ENCODE results near the gene GCHFR. TPM values are rescaled to one million over a fixed set of nuclear protein-coding genes. Genes with fewer than 3 reads are reported as not detected.

GCHFR gene
- total and polyA plus RNA-seq, 2 donors from 2014 or later: 15.4 to 145 TPM

DNA sequence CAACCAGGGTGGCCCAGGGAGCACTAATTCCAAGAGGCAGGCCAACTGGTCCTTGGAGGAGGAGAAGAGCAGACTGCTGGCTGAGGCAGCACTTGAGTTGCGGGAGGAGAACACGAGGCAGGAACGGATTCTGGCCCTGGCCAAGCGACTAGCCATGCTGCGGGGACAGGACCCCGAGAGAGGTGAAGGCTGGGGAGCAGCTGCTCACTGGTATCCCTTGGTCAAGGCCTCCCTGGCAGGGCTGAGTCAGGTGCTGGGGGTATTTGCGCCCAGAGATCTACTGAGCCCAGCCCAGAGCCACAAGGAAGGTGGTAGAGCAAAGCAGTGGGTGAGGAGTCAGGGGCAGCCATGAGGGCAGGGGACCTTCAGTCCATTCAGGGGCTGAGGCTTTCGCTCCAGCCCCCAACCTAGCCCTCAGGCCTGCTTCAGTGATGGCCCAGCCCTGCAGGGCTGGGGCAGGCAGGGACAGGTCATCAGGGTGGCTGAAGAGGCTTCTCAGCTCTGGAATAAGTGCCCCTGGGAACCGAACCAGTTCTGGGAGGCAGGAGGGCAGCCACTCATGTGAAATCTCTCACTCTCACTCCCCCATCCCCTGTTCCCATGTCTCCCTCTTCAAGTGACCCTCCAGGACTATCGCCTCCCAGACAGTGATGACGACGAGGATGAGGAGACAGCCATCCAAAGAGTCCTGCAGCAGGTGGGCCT is 49.0 kb downstream of the GCHFR start:
- H3K4me3 ChIP-seq (ENCODE audit: low read length in 3 of 3): no peak overlapping the region
- H3K9me3 ChIP-seq (ENCODE audit: control insufficient read depth in 2 of 3, insufficient read depth in 1 of 3, low read length in 3 of 3): no peaks in the 10 kb centered on the region
- FAIRE-seq: no peak
- no peak overlapping the region for H3K9ac ChIP-seq (ENCODE audit: low read length in 3 of 3)
- TF ChIP-seq CTCF (IDR thresholded peaks at IDR 0.05; ENCODE audit: borderline replicate concordance, extremely low read depth, insufficient read depth): no peak
- H3K27me3 ChIP-seq (ENCODE audit: control insufficient read depth, insufficient read depth, low read length): no peaks in the 10 kb centered on the region
- DNase-seq: no peak
- intact Hi-C loops (cut with DNase I): no loop called here
- H3K27ac ChIP-seq (ENCODE audit: low read depth in 2 of 2, low read length in 2 of 2): no peak overlapping the region
- H3K36me3 ChIP-seq (ENCODE audit: control insufficient read depth in 2 of 3, insufficient read depth in 3 of 3, low read length in 3 of 3): peaks cover 3 to 12% (median 10%) of the 10 kb centered on the region in 3 donors
- peaks cover 0 to 15% (median 9%) of the 10 kb centered on the region in 3 donors for H3K4me1 ChIP-seq (ENCODE audit: control insufficient read depth in 2 of 3, insufficient read depth in 2 of 3, low read depth in 1 of 3, low read length in 3 of 3)

DNA sequence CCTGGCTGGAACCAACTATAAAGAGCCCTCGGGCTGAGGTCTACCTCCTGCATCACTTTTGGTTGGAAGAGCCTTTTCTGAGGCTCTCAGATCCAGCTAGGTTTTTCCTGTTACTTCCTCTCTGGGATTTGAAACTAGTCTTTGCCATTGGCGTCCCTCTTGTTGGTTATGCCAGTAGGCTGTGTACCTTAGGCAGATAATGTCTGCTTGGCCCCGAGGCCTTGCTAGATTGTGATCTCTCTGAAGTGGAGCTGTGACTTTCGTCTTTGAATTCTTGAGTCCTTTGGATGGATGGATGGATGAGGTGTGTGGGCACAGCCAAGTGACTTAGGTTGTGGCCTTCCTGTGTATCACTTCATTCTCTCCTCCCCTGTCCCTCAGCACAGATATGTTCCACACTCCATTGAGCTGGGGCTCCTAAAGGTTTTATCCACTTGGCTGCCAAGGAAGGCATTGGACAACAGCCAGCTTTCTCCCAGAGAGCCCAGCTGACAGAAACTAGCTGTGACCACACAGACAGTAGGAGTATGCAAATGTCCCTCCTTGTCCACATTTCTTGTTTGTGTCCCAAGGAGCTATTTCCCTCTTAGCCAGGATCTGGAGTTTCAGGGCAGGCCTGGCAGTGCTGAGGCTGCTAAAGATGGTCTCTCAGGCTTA is 51.3 kb downstream of the GCHFR start:
- no peaks in the 10 kb centered on the region for H3K9me3 ChIP-seq (ENCODE audit: control insufficient read depth in 2 of 3, insufficient read depth in 1 of 3, low read length in 3 of 3)
- no peak overlapping the region for H3K4me3 ChIP-seq (ENCODE audit: low read length in 3 of 3)
- DNase-seq (peak in 2 of 5 donors; percentile 43 to 69), FAIRE-seq (no peak)
- TF ChIP-seq CTCF (IDR thresholded peaks at IDR 0.05; ENCODE audit: borderline replicate concordance, extremely low read depth, insufficient read depth): no peak
- peak overlapping the region in 1 of 2 donors; percentile 53 for H3K27ac ChIP-seq (ENCODE audit: low read depth in 2 of 2, low read length in 2 of 2)
- no peaks in the 10 kb centered on the region for H3K27me3 ChIP-seq (ENCODE audit: control insufficient read depth, insufficient read depth, low read length)
- H3K9ac ChIP-seq (ENCODE audit: low read length in 3 of 3): no peak overlapping the region
- H3K4me1 ChIP-seq (ENCODE audit: control insufficient read depth in 2 of 3, insufficient read depth in 2 of 3, low read depth in 1 of 3, low read length in 3 of 3): peaks cover 0 to 4% (median 0%) of the 10 kb centered on the region in 3 donors
- intact Hi-C loops (cut with DNase I): no loop called here
- peaks cover 3 to 12% (median 10%) of the 10 kb centered on the region in 3 donors for H3K36me3 ChIP-seq (ENCODE audit: control insufficient read depth in 2 of 3, insufficient read depth in 3 of 3, low read length in 3 of 3)

Other genes with a start within 250 kb of the GCHFR start
- 34.4 TPM for gene CCDC32, start 199.0 kb upstream of the GCHFR start, total RNA-seq
- gene CCDC32, start 199.0 kb upstream of the GCHFR start, polyA plus RNA-seq (ENCODE audit: insufficient read depth, low read depth, low replicate concordance): 35.9 TPM
- gene RPUSD2, start 194.8 kb upstream of the GCHFR start, total RNA-seq: 9.8 TPM
- gene RPUSD2, start 194.8 kb upstream of the GCHFR start, polyA plus RNA-seq (ENCODE audit: insufficient read depth, low read depth, low replicate concordance): 12.7 TPM
- 1.1 TPM for gene KNL1, start 169.8 kb upstream of the GCHFR start, total RNA-seq
- gene KNL1, start 169.8 kb upstream of the GCHFR start, polyA plus RNA-seq (ENCODE audit: insufficient read depth, low read depth, low replicate concordance): 2.5 TPM
- 1.1 TPM for gene RAD51, start 68.9 kb upstream of the GCHFR start, total RNA-seq
- not detected for gene RAD51, start 68.9 kb upstream of the GCHFR start, polyA plus RNA-seq (ENCODE audit: insufficient read depth, low read depth, low replicate concordance)
- gene RMDN3, start 8.8 kb upstream of the GCHFR start, total RNA-seq: 38.2 TPM
- 34.9 TPM for gene RMDN3, start 8.8 kb upstream of the GCHFR start, polyA plus RNA-seq (ENCODE audit: insufficient read depth, low read depth, low replicate concordance)
- gene C15orf62, start 5.9 kb downstream of the GCHFR start, total RNA-seq: 1.4 TPM
- 0.47 TPM for gene C15orf62, start 5.9 kb downstream of the GCHFR start, polyA plus RNA-seq (ENCODE audit: insufficient read depth, low read depth, low replicate concordance)
- 18.7 TPM for gene ZFYVE19, start 43.0 kb downstream of the GCHFR start, total RNA-seq
- 37.5 TPM for gene ZFYVE19, start 43.0 kb downstream of the GCHFR start, polyA plus RNA-seq (ENCODE audit: insufficient read depth, low read depth, low replicate concordance)
- gene DNAJC17, start 43.4 kb downstream of the GCHFR start, total RNA-seq: 41.6 TPM
- 56.7 TPM for gene DNAJC17, start 43.4 kb downstream of the GCHFR start, polyA plus RNA-seq (ENCODE audit: insufficient read depth, low read depth, low replicate concordance)
- not detected for gene PPP1R14D, start 64.6 kb downstream of the GCHFR start, total RNA-seq
- gene PPP1R14D, start 64.6 kb downstream of the GCHFR start, polyA plus RNA-seq (ENCODE audit: insufficient read depth, low read depth, low replicate concordance): 4.0 TPM
- gene SPINT1, start 80.0 kb downstream of the GCHFR start, total RNA-seq: 114 TPM
- gene SPINT1, start 80.0 kb downstream of the GCHFR start, polyA plus RNA-seq (ENCODE audit: insufficient read depth, low read depth, low replicate concordance): 112 TPM
- gene RHOV, start 110.2 kb downstream of the GCHFR start, total RNA-seq: 3.0 TPM
- gene RHOV, start 110.2 kb downstream of the GCHFR start, polyA plus RNA-seq (ENCODE audit: insufficient read depth, low read depth, low replicate concordance): 4.6 TPM
- gene VPS18, start 130.4 kb downstream of the GCHFR start, total RNA-seq: 28.1 TPM
- gene VPS18, start 130.4 kb downstream of the GCHFR start, polyA plus RNA-seq (ENCODE audit: insufficient read depth, low read depth, low replicate concordance): 21.9 TPM
- gene DLL4, start 165.3 kb downstream of the GCHFR start, total RNA-seq: 9.4 TPM
- 5.8 TPM for gene DLL4, start 165.3 kb downstream of the GCHFR start, polyA plus RNA-seq (ENCODE audit: insufficient read depth, low read depth, low replicate concordance)
- 4.7 TPM for gene CHAC1, start 189.4 kb downstream of the GCHFR start, total RNA-seq
- gene CHAC1, start 189.4 kb downstream of the GCHFR start, polyA plus RNA-seq (ENCODE audit: insufficient read depth, low read depth, low replicate concordance): 21.1 TPM

Data from kidney (tissue), 14 donors.